Hippocampal formation (tissue), 2 donors: ENCODE results near the gene LRRC66.

ENCODE experiments used
- DNase-seq, 2 donors: peaks; one replicate each; lab custom pipeline; 2025; lab: John Stamatoyannopoulos, UW

The LRRC66 gene

DNA sequence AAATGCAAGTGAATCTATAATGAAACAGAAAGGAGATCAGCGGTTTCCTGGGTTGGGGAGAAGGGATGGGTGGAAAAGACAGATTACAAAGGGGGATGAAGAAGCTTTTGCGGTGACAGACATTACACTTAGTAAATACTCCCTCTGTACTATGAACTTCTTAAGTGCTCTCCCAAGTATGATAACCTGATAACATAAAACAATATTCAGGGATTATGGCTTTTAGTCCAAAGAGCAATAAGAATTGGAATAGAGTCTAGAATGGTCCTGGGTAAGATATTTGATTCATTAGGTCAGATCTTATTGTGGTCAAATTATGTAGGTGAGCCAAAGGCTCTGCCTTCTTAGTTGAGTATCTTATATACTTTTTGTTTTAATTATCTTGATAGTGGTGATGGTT is 9.2 kb downstream of the LRRC66 start:
- DNase-seq = no peak

DNA sequence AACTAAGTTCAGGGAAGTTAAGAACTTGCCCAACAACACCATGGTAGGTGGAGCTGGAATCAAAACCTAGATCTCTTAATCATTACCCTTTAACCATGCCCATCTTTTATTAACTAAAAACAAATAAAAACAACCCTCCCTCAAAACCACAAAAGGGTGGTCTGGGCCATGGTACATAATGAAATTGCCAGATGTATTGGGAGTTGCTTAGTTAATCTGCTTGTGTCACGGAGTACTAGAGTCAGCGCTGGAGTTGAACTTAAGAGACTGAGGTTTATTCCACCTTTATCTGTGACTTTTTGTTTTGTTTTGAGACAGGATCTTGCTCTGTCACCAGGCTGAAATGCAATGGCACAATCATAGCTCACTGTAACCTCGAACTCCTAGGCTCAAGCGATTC is 13.3 kb downstream of the LRRC66 start:
- no peak for DNase-seq

DNA sequence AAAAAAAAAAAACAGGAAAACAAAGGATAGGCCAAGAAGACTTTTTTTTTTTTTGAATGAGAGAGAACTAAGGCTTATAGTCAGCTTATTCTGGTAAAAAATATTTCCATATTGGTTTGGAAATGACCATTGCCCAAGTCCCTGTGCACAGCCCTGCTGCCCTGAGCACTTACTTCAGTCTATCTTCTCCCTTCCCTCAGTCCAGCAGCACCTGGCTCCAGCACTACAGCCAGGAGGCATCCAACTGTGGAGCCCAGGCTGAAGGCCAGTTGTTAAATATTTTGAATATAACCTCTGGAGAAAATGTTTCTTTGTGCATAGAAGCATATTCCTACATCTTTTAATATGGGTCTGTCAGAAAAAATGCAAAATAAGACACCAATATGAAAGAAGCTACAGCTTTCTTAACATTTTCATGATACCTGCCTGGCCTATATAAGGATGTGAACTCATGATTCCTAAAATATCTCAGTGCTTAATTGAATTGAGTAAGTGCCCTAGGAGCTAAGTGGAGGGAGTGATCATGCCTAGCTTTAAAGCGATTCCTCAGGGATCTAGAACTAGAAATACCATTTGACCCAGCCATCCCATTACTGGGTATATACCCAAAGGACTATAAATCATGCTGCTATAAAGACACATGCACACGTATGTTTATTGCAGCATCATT is 14.4 kb downstream of the LRRC66 start:
- no peak for DNase-seq

DNA sequence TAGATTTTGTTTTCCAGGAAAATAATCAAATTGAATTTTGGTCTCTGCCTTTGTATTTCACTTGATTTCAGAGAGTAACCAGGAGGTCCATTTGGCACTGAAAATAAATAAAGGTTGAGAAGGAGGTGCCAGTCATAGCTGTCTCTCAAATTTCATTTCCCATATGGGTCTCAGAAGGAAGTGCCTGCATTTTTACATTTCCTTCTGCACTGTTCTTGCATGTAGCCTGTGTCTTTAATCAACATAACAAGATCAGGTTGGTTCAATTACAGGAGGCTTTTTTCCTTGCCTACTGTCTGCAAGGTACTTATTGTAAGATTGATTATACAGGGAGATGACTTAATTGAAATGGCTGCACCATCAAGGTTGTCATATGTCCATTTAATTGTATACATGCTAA is 15.7 kb downstream of the LRRC66 start:
- DNase-seq = no peak

DNA sequence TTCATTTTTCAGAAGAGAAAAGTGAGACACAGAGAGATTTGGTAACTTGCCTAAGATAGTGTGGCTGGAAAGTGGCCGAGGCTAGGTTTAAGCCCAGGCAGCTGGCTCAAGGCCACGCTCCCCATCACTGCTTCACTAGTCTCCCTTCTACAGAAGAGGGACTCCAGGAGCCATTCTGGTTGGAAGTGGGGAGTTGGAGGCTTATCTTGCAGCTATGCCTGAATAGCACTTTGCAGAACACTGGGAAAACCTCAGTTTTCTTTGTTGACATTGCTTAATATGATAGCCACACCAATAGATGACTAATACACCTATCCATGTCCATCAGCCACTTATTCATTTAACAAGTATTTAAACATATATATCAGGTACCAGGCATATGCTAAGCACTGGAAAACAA is 18.5 kb downstream of the LRRC66 start:
- DNase-seq = no peak

DNA sequence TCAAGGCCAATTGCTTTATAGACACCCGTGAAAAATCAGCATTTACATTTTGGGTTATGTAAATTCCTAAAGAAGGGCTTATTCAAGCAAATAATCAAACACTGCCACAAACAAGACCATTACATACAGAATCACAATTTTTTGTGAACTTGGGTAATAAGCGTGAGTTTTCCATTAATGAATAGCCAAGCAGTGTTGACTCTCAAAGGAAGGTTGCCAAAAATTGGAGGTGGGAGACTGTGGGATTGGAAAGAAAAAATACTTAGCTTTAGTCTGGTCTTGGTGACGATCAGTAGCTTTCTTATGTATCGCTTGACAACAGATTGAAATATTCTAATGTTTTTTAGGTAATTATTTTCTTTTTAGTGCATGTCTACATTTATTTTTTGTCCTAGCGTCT is 20.9 kb downstream of the LRRC66 start:
- DNase-seq = no peak

DNA sequence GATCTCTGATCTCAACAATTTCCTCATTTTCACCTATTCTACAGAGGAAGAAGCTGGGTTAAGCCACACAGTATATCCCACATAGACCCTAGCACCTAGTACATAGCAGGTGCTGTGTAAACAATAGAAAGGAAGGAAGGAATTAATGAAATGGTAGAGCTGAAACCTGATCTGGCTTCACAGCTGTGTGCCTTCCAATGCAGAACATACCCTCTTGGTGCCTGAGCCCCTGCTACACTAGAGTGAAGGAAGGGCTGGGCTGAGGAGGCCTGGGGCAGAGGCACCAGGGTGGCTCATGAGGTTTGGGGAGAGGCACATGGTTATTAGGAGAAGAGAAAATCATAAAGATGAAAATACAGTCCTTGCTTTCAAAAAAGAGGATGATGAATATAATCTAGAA is 21.3 kb downstream of the LRRC66 start:
- no peak for DNase-seq

DNA sequence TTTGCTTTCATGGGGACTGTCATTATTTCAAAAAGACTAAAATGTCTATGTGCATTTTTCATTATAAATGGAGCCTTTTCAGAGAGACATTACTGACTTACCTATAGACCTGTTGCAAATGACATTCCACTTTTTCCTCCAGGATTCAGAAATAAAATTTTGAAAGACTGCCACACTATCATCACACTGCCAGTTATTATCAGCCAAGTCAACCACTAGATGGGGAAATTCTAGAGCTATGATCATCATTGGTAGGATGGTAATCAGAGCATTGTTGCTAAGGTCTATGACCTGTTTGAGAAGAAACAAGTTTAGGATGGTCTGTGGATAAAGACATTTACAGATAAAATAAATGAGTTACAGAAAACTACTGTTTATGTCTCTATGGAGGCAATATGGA is 22.5 kb downstream of the LRRC66 start:
- DNase-seq = no peak

DNA sequence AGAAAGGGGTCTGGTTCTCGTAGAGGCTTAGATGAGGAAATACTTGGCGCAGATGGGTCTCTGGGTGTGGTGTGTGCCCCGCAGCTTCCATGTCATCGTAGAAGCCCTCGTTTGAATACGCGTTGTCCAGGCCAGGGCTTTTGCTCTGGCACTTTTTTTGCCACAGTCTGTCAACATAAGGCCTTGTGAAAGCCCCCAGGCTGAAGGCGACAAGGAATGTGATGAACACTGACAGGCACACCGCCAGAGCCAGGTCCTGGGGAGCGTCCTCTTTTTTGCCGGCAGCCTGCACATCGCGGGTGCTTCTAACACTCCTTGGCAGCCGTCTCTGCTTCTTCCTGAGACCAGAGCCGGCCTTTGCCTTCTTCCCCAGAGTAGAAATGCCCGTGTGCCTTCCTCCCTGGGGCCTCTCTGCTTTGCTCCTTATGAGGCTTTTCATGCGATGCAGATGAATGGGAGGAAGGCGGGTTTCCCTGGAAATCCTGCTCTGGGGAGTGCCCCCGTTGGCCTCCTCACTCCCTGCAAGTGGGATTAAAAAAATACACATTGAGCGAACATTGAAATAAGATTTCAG is 24.4 kb downstream of the LRRC66 start:
- DNase-seq = no peak

DNA sequence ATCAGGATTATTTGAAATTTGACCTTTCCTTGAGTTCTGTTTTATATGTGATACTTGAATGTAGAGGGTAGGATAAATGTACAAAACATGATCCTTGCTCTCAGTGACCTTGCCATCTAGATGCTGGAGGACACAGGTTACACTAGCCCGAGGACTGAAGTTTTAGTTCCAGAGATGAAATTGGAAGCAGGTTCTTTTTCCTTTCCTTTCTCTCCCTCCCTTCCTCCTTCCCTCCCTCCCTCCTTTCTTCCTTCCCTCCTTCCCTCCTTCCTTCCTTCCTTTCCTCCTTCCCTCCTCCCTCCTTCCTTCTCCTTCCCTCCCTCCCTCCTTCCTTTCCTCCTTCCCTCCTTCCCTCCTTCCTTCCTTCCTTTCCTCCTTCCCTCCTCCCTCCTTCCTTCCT is 54.3 kb downstream of the LRRC66 start:
- no peak for DNase-seq

DNA sequence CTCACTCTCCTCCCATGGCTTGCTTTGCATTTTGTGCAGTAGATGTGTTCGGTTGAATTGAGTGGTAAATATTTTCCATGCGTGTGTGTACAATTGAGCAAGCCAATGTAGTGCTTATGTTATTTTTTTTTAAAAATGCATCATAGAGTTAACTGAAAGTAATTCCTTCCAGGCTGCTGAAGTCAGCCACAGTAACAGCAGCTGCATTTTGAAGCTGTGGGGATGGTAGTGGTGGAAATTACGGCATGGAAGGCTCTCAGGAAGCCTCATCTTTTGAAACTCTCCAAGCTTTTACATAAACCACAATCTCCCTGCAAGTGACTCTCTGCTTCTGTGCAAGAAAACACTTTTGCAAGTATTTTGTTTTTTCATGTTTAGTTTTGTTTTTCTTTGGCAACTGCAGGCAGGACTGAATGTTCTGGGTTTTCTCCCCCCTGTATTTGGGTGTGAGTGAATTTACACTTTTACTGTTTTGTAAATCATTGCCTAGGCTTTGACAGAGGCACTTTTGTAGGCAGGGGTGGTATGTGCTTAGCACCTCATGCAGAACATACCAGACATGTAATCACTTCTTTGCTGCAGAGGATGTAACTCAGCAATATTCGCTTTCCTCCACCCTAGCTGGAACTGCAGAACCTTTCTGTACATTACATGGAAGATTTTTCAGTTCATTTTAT is 56.2 kb downstream of the LRRC66 start:
- no peak for DNase-seq

DNA sequence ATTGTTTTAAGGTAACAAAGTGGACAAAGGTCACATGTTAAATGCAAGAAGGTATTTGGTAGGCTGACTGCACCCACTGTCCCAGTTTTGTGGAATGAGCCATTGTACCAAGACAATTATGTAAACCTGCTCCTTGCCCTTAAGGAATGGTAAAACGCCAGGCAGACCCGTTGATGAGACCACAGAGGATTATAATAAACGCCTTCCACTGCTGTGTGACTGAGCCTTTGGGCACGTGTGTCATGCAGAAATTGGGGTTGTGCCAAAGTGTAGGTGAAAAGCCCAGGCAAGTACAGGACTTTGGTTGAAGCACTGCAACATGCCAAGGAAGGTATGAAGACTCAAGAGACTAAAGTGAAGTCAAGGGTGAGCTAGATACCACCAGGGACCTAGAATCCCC is 59.7 kb downstream of the LRRC66 start:
- DNase-seq = no peak

DNA sequence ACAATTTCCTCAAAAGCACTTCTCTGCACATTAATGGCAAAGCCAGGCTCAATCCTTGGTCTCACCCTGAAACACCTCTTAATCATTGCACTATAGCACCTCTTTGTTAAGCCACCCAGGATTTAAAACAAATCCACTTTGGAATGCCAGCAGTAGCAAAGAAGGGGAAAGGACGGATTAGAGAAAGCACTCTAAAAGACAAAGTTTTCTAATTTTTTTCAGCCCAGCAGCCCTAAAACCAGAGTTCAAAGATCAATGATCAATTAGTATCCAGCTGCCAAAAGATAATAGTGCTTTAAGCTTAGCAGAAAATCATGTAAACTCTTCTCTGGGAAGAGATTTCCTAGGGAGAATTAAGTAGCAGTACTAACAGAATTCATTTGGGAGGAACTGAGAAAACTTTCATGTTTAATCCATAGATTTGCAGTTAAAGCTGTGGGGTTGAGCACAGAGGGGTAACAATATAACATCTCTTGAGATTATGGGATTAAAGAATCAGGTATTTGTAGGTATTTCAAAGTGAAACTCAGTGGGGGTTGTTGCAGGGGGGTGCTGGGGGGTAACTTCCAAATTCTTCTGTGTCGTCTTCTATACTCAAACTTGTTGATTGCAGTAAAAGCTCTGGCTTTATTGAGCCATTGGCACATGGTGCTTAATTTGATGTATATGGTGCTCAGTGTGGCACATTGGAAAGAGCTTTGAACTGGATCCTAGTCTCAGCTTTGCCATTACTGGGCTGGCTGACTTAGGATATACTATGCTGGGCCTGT is 61.8 kb downstream of the LRRC66 start:
- no peak for DNase-seq
